Glutamatergic neuron (in vitro differentiated cells): ENCODE measurements around the gene TMEM259. TPM values are rescaled to one million over a fixed set of nuclear protein-coding genes. Genes with fewer than 3 reads are reported as not detected.

Source experiments
- DNase-seq: peaks from one replicate; pipeline ENCODE4 v3.0.0; 2022
- H3K27ac Mint-ChIP-seq: one replicate; pipeline ENCODE4 v1.8.0; 2020; ENCODE audit warnings: mild to moderate bottlenecking, mixed read lengths, inconsistent platforms; ENCODE audit not compliant: unreplicated experiment
- H3K27me3 Mint-ChIP-seq: one replicate; pipeline ENCODE4 v1.8.0; 2020; ENCODE audit warnings: mild to moderate bottlenecking, moderate library complexity, mixed read lengths, inconsistent platforms; ENCODE audit not compliant: unreplicated experiment
- H3K36me3 Mint-ChIP-seq: one replicate; pipeline ENCODE4 v1.8.0; 2020; ENCODE audit warnings: mild to moderate bottlenecking, mixed read lengths, inconsistent platforms; ENCODE audit not compliant: unreplicated experiment
- H3K4me1 Mint-ChIP-seq: one replicate; pipeline ENCODE4 v1.8.0; 2020; ENCODE audit warnings: mild to moderate bottlenecking, low read depth, mixed read lengths, inconsistent platforms; ENCODE audit not compliant: unreplicated experiment
- H3K4me3 Mint-ChIP-seq: one replicate; pipeline ENCODE4 v1.8.0; 2020; ENCODE audit warnings: mild to moderate bottlenecking, mixed read lengths, inconsistent platforms; ENCODE audit not compliant: unreplicated experiment
- H3K9me3 Mint-ChIP-seq: one replicate; pipeline ENCODE4 v1.8.0; 2020; ENCODE audit warnings: mild to moderate bottlenecking, moderate library complexity, mixed read lengths, inconsistent platforms; ENCODE audit not compliant: unreplicated experiment
- total RNA-seq: library from RNA; stranded (reverse); fragmentation: NEBNext Ultra II Directional; extraction: Animal tissue kit (Norgen Biotek cat#: 25700); gene quantifications from one replicate; pipeline ENCODE4 v1.2.1, GENCODE V29; 2021; ENCODE audit not compliant: unreplicated experiment
- TF ChIP-seq, protein P1 (sequence below): fragments of 200-600 bp; sonication (generic); IDR thresholded peaks from one replicate; pipeline ENCODE4 v1.5.0; 2021; ENCODE audit not compliant: partially characterized antibody, unreplicated experiment

TMEM259 gene
- total RNA-seq, 1 donor from 2014 or later: 222 TPM

DNA sequence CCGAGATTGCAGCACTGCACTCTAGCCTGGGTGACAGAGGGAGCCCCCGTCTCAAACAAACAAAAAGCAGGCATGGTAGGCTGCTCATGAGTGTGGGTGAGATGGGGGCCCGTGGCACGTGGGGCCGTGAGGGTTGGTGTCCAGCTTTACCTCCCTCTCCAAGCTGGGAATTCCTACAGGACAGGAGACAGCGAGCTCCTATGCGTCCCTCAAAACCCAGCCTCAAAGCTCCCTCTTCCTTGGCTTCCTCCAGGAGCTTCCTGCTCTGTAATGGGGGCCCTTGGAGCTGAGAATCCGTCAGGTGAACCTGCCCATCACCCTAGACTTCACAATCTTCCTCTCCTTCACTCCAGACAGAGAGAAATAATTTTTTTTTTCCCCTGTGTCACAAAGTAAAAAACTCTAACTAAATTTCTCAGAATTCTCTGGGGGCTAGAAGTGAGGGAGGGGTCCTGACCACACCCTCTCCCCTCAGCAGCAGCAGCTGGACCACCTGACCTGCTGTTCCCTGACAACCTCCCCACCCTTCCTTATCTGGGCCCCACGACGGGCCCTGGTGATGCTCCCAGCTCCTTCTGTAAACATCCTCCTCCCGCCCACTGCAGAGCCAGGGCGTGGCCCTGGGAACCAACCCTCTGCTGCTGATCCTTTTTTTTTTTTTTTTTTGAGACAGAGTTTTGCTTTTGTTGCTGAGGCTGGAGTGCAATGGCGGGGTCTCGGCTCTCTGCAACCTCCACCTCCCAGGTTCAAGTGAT is 58.9 kb downstream of the TMEM259 start:
- TF ChIP-seq, protein P1, sequence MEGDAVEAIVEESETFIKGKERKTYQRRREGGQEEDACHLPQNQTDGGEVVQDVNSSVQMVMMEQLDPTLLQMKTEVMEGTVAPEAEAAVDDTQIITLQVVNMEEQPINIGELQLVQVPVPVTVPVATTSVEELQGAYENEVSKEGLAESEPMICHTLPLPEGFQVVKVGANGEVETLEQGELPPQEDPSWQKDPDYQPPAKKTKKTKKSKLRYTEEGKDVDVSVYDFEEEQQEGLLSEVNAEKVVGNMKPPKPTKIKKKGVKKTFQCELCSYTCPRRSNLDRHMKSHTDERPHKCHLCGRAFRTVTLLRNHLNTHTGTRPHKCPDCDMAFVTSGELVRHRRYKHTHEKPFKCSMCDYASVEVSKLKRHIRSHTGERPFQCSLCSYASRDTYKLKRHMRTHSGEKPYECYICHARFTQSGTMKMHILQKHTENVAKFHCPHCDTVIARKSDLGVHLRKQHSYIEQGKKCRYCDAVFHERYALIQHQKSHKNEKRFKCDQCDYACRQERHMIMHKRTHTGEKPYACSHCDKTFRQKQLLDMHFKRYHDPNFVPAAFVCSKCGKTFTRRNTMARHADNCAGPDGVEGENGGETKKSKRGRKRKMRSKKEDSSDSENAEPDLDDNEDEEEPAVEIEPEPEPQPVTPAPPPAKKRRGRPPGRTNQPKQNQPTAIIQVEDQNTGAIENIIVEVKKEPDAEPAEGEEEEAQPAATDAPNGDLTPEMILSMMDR: no peak
- Mint-ChIP-seq H3K4me3 (no peak overlapping the region), H3K27ac (no peak overlapping the region), H3K4me1 (peaks cover 6% of the 10 kb centered on the region), H3K9me3 (peaks cover 8% of the 10 kb centered on the region), H3K27me3 (peaks cover 9% of the 10 kb centered on the region), H3K36me3 (peaks cover 5% of the 10 kb centered on the region)
- no peak for DNase-seq

DNA sequence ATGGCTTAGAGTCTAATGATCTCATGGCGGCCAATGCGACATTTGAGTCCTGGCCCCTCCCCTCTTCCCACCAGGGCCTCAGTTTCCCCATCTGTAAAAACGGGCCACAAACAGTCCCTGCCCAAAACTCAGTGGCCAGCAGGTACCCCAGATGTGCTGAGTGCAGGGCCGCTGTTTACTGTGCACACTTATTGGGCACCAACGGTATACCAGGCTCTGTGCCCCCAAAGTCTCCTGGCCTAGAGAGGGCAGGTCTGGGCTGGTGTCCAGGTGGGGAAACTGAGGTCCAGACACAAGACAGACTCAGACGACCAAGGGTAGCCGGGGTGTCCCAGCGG is 60.4 kb downstream of the TMEM259 start:
- peaks cover 8% of the 10 kb centered on the region for H3K9me3 Mint-ChIP-seq
- H3K4me3 Mint-ChIP-seq: no peak overlapping the region
- H3K36me3 Mint-ChIP-seq: peaks cover 5% of the 10 kb centered on the region
- H3K27me3 Mint-ChIP-seq: peaks cover 9% of the 10 kb centered on the region
- TF ChIP-seq, protein P1: no peak
- no peak for DNase-seq
- H3K27ac Mint-ChIP-seq: no peak overlapping the region
- H3K4me1 Mint-ChIP-seq: peaks cover 11% of the 10 kb centered on the region

DNA sequence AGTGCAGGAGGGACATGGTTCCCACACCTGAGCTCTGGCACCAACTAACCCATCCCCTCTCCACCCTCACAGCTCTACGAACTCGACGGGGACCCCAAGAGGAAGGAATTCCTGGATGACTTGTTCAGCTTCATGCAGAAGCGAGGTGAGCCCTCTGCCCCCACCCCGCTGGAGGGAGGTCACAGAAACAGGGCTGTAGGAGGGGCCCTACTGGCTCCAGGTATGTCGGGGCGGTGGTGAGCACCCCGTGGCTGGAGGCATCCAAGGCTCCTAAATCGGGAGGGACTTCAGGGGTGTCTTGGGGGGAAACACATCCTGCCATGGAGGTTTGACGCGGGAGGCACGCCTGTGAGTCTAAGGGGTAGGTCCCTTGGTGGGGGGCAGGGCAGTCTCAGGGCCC is 60.9 kb downstream of the TMEM259 start:
- H3K27me3 Mint-ChIP-seq: peaks cover 6% of the 10 kb centered on the region
- no peak overlapping the region for H3K27ac Mint-ChIP-seq
- TF ChIP-seq, protein P1: no peak
- peaks cover 4% of the 10 kb centered on the region for H3K9me3 Mint-ChIP-seq
- DNase-seq: no peak
- peaks cover 2% of the 10 kb centered on the region for H3K36me3 Mint-ChIP-seq
- no peak overlapping the region for H3K4me3 Mint-ChIP-seq
- peaks cover 11% of the 10 kb centered on the region for H3K4me1 Mint-ChIP-seq

Other genes starting within 250 kb of the TMEM259 start
- gene PTBP1, start 223.7 kb downstream of the TMEM259 start, total RNA-seq: 244 TPM
- 392 TPM for gene PLPPR3, start 199.2 kb downstream of the TMEM259 start, total RNA-seq
- gene AZU1, start 193.3 kb downstream of the TMEM259 start, total RNA-seq: 2.2 TPM
- not detected for gene PRTN3, start 180.1 kb downstream of the TMEM259 start, total RNA-seq
- gene ELANE, start 168.8 kb downstream of the TMEM259 start, total RNA-seq: not detected
- not detected for gene CFD, start 161.5 kb downstream of the TMEM259 start, total RNA-seq
- 65.0 TPM for gene MED16, start 127.9 kb downstream of the TMEM259 start, total RNA-seq
- not detected for gene RNU6-9, start 127.6 kb downstream of the TMEM259 start, total RNA-seq
- 61.9 TPM for gene R3HDM4, start 107.9 kb downstream of the TMEM259 start, total RNA-seq
- not detected for gene KISS1R, start 103.8 kb downstream of the TMEM259 start, total RNA-seq
- 148 TPM for gene ARID3A, start 95.1 kb downstream of the TMEM259 start, total RNA-seq
- gene WDR18, start 36.8 kb downstream of the TMEM259 start, total RNA-seq: 52.1 TPM
- gene GRIN3B, start 20.7 kb downstream of the TMEM259 start, total RNA-seq: 0.93 TPM
- gene RNU6-2, start 399 bp upstream of the TMEM259 start, total RNA-seq: not detected
- 117 TPM for gene CNN2, start 5.5 kb upstream of the TMEM259 start, total RNA-seq
- gene ABCA7, start 19.0 kb upstream of the TMEM259 start, total RNA-seq: 110 TPM
- gene ARHGAP45, start 46.0 kb upstream of the TMEM259 start, total RNA-seq: 1.7 TPM
- gene POLR2E, start 74.3 kb upstream of the TMEM259 start, total RNA-seq: 140 TPM
- gene GPX4, start 82.9 kb upstream of the TMEM259 start, total RNA-seq: 210 TPM
- gene SBNO2, start 153.1 kb upstream of the TMEM259 start, total RNA-seq: 65.5 TPM
- gene STK11, start 184.7 kb upstream of the TMEM259 start, total RNA-seq: 48.2 TPM
- 74.7 TPM for gene CBARP, start 216.9 kb upstream of the TMEM259 start, total RNA-seq
- 129 TPM for gene ATP5F1D, start 220.6 kb upstream of the TMEM259 start, total RNA-seq
- gene MIDN, start 227.5 kb upstream of the TMEM259 start, total RNA-seq: 325 TPM
- gene CIRBP, start 248.2 kb upstream of the TMEM259 start, total RNA-seq: 341 TPM